Mesenchymal stem cell (in vitro differentiated cells and primary cell): Measurements from ENCODE around the gene CYSTM1.

ENCODE experiments used
- DNase-seq: peaks from one replicate; pipeline ENCODE4 v3.0.0-alpha.2; 2013
- H2AFZ ChIP-seq: one replicate; pipeline ENCODE4 v1.6.1; 2013; ENCODE audit warnings: low read depth, mild to moderate bottlenecking, control low read depth, inconsistent platforms, low read length, moderate library complexity
- H2AK5ac ChIP-seq: 2 replicates; pipeline ENCODE4 v1.6.1; 2013; ENCODE audit warnings: low read length, moderate library complexity, mild to moderate bottlenecking, inconsistent platforms; ENCODE audit not compliant: severe bottlenecking
- H2BK120ac ChIP-seq: one replicate; pipeline ENCODE4 v1.6.1; 2013; ENCODE audit warnings: low read depth, mild to moderate bottlenecking, inconsistent platforms, low read length, moderate library complexity
- H2BK12ac ChIP-seq, 2 experiments: one replicate each; pipeline ENCODE4 v1.6.1; 2013; ENCODE audit warnings: inconsistent platforms in 2 of 2, low read length in 2 of 2, mild to moderate bottlenecking in 2 of 2, moderate library complexity in 2 of 2, control low read depth in 1 of 2
- H2BK15ac ChIP-seq: one replicate; pipeline ENCODE4 v1.6.1; 2013; ENCODE audit warnings: mild to moderate bottlenecking, low read depth, inconsistent platforms; ENCODE audit not compliant: poor library complexity, severe bottlenecking
- H2BK5ac ChIP-seq: 2 replicates; pipeline ENCODE4 v1.6.1; 2013; ENCODE audit warnings: low read depth, mild to moderate bottlenecking, low read length, control low read depth, inconsistent platforms; ENCODE audit not compliant: poor library complexity, severe bottlenecking
- H3K14ac ChIP-seq, 2 experiments: one replicate each; pipeline ENCODE4 v1.6.1; 2013; ENCODE audit warnings: inconsistent platforms in 2 of 2, low read length in 2 of 2, control low read depth in 1 of 2, mild to moderate bottlenecking in 1 of 2, moderate library complexity in 1 of 2
- H3K18ac ChIP-seq, 2 experiments: one replicate each; pipeline ENCODE4 v1.6.1; 2013; ENCODE audit warnings: inconsistent platforms in 2 of 2, low read length in 2 of 2, control low read depth in 1 of 2, low read depth in 1 of 2, mild to moderate bottlenecking in 1 of 2
- H3K23ac ChIP-seq, 2 experiments: one replicate each; pipeline ENCODE4 v1.6.1; 2013; ENCODE audit warnings: inconsistent platforms in 2 of 2, low read length in 2 of 2, mild to moderate bottlenecking in 2 of 2, moderate library complexity in 2 of 2, control low read depth in 1 of 2
- H3K27ac ChIP-seq: 2 replicates; pipeline ENCODE4 v1.5.1; 2013; ENCODE audit warnings: mild to moderate bottlenecking, moderate library complexity, low read length, control low read depth, inconsistent platforms; ENCODE audit not compliant: poor library complexity, severe bottlenecking
- H3K27me3 ChIP-seq, 2 experiments: 2 replicates each; pipeline versions ENCODE4 v1.6.1 to v1.7.0; 2013; ENCODE audit warnings: low read length in 2 of 2, mild to moderate bottlenecking in 2 of 2, moderate library complexity in 2 of 2, control low read depth in 1 of 2, inconsistent platforms in 1 of 2; ENCODE audit not compliant: control insufficient read depth in 1 of 2, insufficient read depth in 1 of 2
- H3K36me3 ChIP-seq, 2 experiments: 2 replicates each; pipeline versions ENCODE4 v1.6.1 to v1.7.0; 2013; ENCODE audit warnings: low read length in 2 of 2, control low read depth in 1 of 2, inconsistent platforms in 1 of 2, low read depth in 1 of 2, mild to moderate bottlenecking in 1 of 2; ENCODE audit not compliant: insufficient read depth in 2 of 2, control insufficient read depth in 1 of 2
- H3K4ac ChIP-seq, 2 experiments: one replicate each; pipeline ENCODE4 v1.6.1; 2013; ENCODE audit warnings: inconsistent platforms in 2 of 2, low read length in 2 of 2, mild to moderate bottlenecking in 2 of 2, moderate library complexity in 2 of 2, control low read depth in 1 of 2, low read depth in 1 of 2
- H3K4me1 ChIP-seq: 2 replicates; pipeline ENCODE4 v1.6.1; 2013; ENCODE audit warnings: low read depth, low read length, control low read depth; ENCODE audit not compliant: control insufficient read depth, insufficient read depth
- H3K4me2 ChIP-seq: 2 replicates; pipeline ENCODE4 v1.6.1; 2013; ENCODE audit warnings: low read length, mild to moderate bottlenecking, inconsistent platforms; ENCODE audit not compliant: poor library complexity, severe bottlenecking
- H3K4me3 ChIP-seq, 2 experiments: 2 replicates each; pipeline versions ENCODE4 v1.5.1 to v1.7.0; 2013; ENCODE audit warnings: low read length in 2 of 2, mild to moderate bottlenecking in 2 of 2, control low read depth in 1 of 2, low read depth in 1 of 2; ENCODE audit not compliant: insufficient read depth in 1 of 2
- H3K79me1 ChIP-seq: replicated peaks from 2 replicates; pipeline ENCODE4 v1.6.1; 2013; ENCODE audit warnings: mild to moderate bottlenecking, control low read depth, low read length, inconsistent platforms; ENCODE audit not compliant: poor library complexity, severe bottlenecking
- H3K9ac ChIP-seq: 2 replicates; pipeline ENCODE4 v1.7.0; 2013; ENCODE audit warnings: mild to moderate bottlenecking, low read length, moderate library complexity
- H3K9me3 ChIP-seq: 2 replicates; pipeline ENCODE4 v1.7.0; 2013; ENCODE audit warnings: mild to moderate bottlenecking, low read length; ENCODE audit not compliant: control insufficient read depth
- H4K8ac ChIP-seq: one replicate; pipeline ENCODE4 v1.6.1; 2013; ENCODE audit warnings: inconsistent platforms, mild to moderate bottlenecking, low read length, moderate library complexity
- H4K91ac ChIP-seq: one replicate; pipeline ENCODE4 v1.6.1; 2013; ENCODE audit warnings: mild to moderate bottlenecking, low read length, inconsistent platforms
- WGBS: methylation state at CpG from one replicate; pipeline ENCODE4 v1.1.7; 2013; ENCODE audit warnings: mixed read lengths; 5-methylcytosine and 5-hydroxymethylcytosine counted together

Gene CYSTM1

GRCh38 chr5:140215276-140215675 is 40.3 kb downstream of the CYSTM1 start:
- Histone ChIP-seq H3K23ac (no peak overlapping the region), H3K4me1 (peaks cover 11% of the 10 kb centered on the region), H2AK5ac (no peak overlapping the region), H3K27me3 (peaks cover 0 to 7% of the 10 kb centered on the region in 2 experiments), H4K8ac (no peak overlapping the region), H4K91ac (no peak overlapping the region), H3K9ac (no peak overlapping the region), H2BK15ac (no peak overlapping the region), H3K36me3 (peaks cover 0 to 19% of the 10 kb centered on the region in 2 experiments), H3K79me1 (peaks cover 10% of the 10 kb centered on the region), H2BK120ac (no peak overlapping the region), H2BK5ac (no peak overlapping the region), H2AFZ (no peak overlapping the region), H3K14ac (no peak overlapping the region), H2BK12ac (no peak overlapping the region), H3K18ac (no peak overlapping the region), H3K4ac (no peak overlapping the region), H3K4me2 (no peak overlapping the region), H3K9me3 (no peaks in the 10 kb centered on the region), H3K27ac (no peak overlapping the region), H3K4me3 (no peak overlapping the region)
- no peak for DNase-seq
- WGBS, result 94% methylated on average over 1 of the region's 1 CpG

- Histone ChIP-seq H3K23ac (no peak overlapping the region), H2AFZ (no peak overlapping the region), H2BK5ac (no peak overlapping the region), H3K4me1 (peaks cover 15% of the 10 kb centered on the region), H3K9me3 (no peaks in the 10 kb centered on the region), H3K36me3 (peaks cover 0 to 15% of the 10 kb centered on the region in 2 experiments), H3K27ac (no peak overlapping the region), H2BK15ac (no peak overlapping the region), H3K9ac (no peak overlapping the region), H4K8ac (no peak overlapping the region), H3K4me2 (no peak overlapping the region), H2AK5ac (no peak overlapping the region), H2BK12ac (no peak overlapping the region), H4K91ac (no peak overlapping the region), H3K18ac (no peak overlapping the region), H3K27me3 (peaks cover 0 to 7% of the 10 kb centered on the region in 2 experiments), H3K79me1 (peaks cover 10% of the 10 kb centered on the region), H3K4me3 (no peak overlapping the region), H2BK120ac (no peak overlapping the region), H3K14ac (no peak overlapping the region), H3K4ac (no peak overlapping the region)
- 63% methylated on average over 3 of the region's 5 CpGs for WGBS
- DNase-seq, result no peak
Observed at GRCh38 chr5:140216478-140217074, 41.6 kb downstream of the CYSTM1 start.

- whole genome bisulfite sequencing, result 100% methylated on average over 1 of the region's 1 CpG
- DNase-seq, result no peak
Observed at GRCh38 chr5:140217299-140218026, 42.5 kb downstream of the CYSTM1 start.

More at GRCh38 chr5:140217299-140218026, 42.5 kb downstream of the CYSTM1 start:
- H3K23ac ChIP-seq, result no peak overlapping the region
- no peak overlapping the region for H3K27ac ChIP-seq
- H2BK5ac ChIP-seq, result no peak overlapping the region
- no peak overlapping the region for H2BK120ac ChIP-seq
- H2AFZ ChIP-seq, result no peak overlapping the region
- H3K79me1 ChIP-seq, result peaks cover 10% of the 10 kb centered on the region
- H4K91ac ChIP-seq, result no peak overlapping the region
- H3K4me3 ChIP-seq, result no peak overlapping the region
- no peak overlapping the region for H2BK15ac ChIP-seq
- no peak overlapping the region for H2BK12ac ChIP-seq
- H3K9ac ChIP-seq, result no peak overlapping the region
- H3K9me3 ChIP-seq, result no peaks in the 10 kb centered on the region
- no peak overlapping the region for H3K4ac ChIP-seq
- peaks cover 0 to 7% of the 10 kb centered on the region in 2 experiments for H3K27me3 ChIP-seq
- peaks cover 0 to 8% of the 10 kb centered on the region in 2 experiments for H3K36me3 ChIP-seq
- no peak overlapping the region for H4K8ac ChIP-seq
- no peak overlapping the region for H2AK5ac ChIP-seq
- H3K18ac ChIP-seq, result no peak overlapping the region
- no peak overlapping the region for H3K4me2 ChIP-seq
- H3K14ac ChIP-seq, result no peak overlapping the region
- H3K4me1 ChIP-seq, result peaks cover 19% of the 10 kb centered on the region
